ENCODE measurements around the gene LMOD1.
A peak's percentile ranks its signal among the peaks of the same experiment; 100 is the strongest.

Gene LMOD1

DNA sequence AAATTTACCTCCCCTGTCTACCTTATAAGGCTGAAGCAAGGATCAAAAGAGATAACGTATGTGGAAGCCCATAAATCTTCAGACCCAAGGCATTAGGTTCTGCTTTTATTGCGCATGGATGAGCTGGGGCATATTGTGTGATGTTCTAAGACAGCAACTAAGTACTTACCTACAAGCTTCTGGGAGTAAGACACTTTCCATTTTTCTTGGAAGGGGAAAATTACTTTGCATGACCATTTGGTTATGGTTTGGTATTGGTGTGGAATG is 21.1 kb downstream of the LMOD1 start:
- no peak overlapping the region for H2BK5ac ChIP-seq (ENCODE audit: low read depth, low read length, poor library complexity, severe bottlenecking)
- no peak overlapping the region for H2AFZ ChIP-seq (ENCODE audit: low read depth, low read length)
- H3K14ac ChIP-seq (ENCODE audit: low read length in 2 of 2): no peak overlapping the region
- no peak for DNase-seq
- no peak overlapping the region for H4K8ac ChIP-seq (ENCODE audit: low read length)
- H3K27ac ChIP-seq (ENCODE audit: low read length, poor library complexity, severe bottlenecking): no peak overlapping the region
- H3K4me3 ChIP-seq (ENCODE audit: insufficient read depth in 1 of 2, low read depth in 1 of 2, low read length in 2 of 2): no peak overlapping the region
- no peaks in the 10 kb centered on the region for H3K27me3 ChIP-seq (ENCODE audit: control insufficient read depth in 1 of 2, insufficient read depth in 1 of 2, low read length in 2 of 2)
- no peak overlapping the region for H3K23ac ChIP-seq (ENCODE audit: low read length in 2 of 2)
- peaks cover 0 to 6% of the 10 kb centered on the region in 2 experiments for H3K36me3 ChIP-seq (ENCODE audit: control insufficient read depth in 1 of 2, insufficient read depth in 2 of 2, low read depth in 1 of 2, low read length in 2 of 2)
- no peak overlapping the region for H2AK5ac ChIP-seq (ENCODE audit: low read length, severe bottlenecking)
- H4K91ac ChIP-seq (ENCODE audit: low read length): no peak overlapping the region
- H2BK12ac ChIP-seq (ENCODE audit: low read length in 2 of 2): no peak overlapping the region
- H2BK15ac ChIP-seq (ENCODE audit: low read depth, poor library complexity, severe bottlenecking): no peak overlapping the region
- no CpG with 5 or more reads among the region's 2 CpGs for WGBS
- no peak overlapping the region for H2BK120ac ChIP-seq (ENCODE audit: low read depth, low read length)
- H3K4me1 ChIP-seq (ENCODE audit: control insufficient read depth, insufficient read depth, low read depth, low read length): peaks cover 2% of the 10 kb centered on the region
- no peak overlapping the region for H3K4ac ChIP-seq (ENCODE audit: low read depth in 1 of 2, low read length in 2 of 2)
- no peak overlapping the region for H3K18ac ChIP-seq (ENCODE audit: low read depth in 1 of 2, low read length in 2 of 2)
- no peaks in the 10 kb centered on the region for H3K79me1 ChIP-seq (replicated peaks; ENCODE audit: low read length, poor library complexity, severe bottlenecking)
- no peak overlapping the region for H3K9ac ChIP-seq (ENCODE audit: low read length)
- no peak overlapping the region for H3K4me2 ChIP-seq (ENCODE audit: low read length, poor library complexity, severe bottlenecking)
- H3K9me3 ChIP-seq (ENCODE audit: control insufficient read depth, low read length): no peaks in the 10 kb centered on the region

DNA sequence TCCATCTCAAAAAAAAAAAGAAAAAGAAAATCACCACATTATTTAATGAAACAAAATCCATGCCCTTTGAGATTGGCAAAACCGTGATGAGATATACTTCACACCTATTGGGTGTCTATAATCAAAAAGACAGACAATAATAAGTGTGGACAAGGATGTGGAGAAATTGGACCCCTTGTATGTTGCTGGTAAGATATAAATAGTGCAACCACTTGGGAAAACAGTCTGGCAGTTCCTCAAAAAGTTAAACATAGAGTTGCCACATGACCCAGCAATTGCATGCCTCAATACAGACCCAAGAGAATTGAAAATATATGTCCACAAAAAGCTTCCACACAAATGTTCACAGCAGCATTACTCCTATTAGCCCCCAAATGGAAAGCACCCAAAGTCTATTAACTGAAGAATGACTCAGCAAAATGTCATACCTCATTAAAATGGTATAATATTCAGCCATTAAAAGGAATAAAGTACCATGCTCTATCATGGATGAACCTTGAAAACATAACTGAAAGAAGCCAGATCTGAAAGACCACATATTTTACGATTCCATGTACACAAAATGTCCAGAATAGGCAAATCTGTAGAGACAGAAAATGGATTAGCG is 24.3 kb downstream of the LMOD1 start:
- H3K14ac ChIP-seq (ENCODE audit: low read length in 2 of 2): no peak overlapping the region
- H3K9me3 ChIP-seq (ENCODE audit: control insufficient read depth, low read length): no peaks in the 10 kb centered on the region
- no peak overlapping the region for H2BK5ac ChIP-seq (ENCODE audit: low read depth, low read length, poor library complexity, severe bottlenecking)
- H3K18ac ChIP-seq (ENCODE audit: low read depth in 1 of 2, low read length in 2 of 2): no peak overlapping the region
- H3K27me3 ChIP-seq (ENCODE audit: control insufficient read depth in 1 of 2, insufficient read depth in 1 of 2, low read length in 2 of 2): no peaks in the 10 kb centered on the region
- H3K4me2 ChIP-seq (ENCODE audit: low read length, poor library complexity, severe bottlenecking): no peak overlapping the region
- H3K79me1 ChIP-seq (replicated peaks; ENCODE audit: low read length, poor library complexity, severe bottlenecking): no peaks in the 10 kb centered on the region
- H4K91ac ChIP-seq (ENCODE audit: low read length): no peak overlapping the region
- WGBS: 100% methylated on average over 2 of the region's 3 CpGs
- no peak overlapping the region for H3K4ac ChIP-seq (ENCODE audit: low read depth in 1 of 2, low read length in 2 of 2)
- H2BK15ac ChIP-seq (ENCODE audit: low read depth, poor library complexity, severe bottlenecking): no peak overlapping the region
- H3K9ac ChIP-seq (ENCODE audit: low read length): no peak overlapping the region
- H2BK120ac ChIP-seq (ENCODE audit: low read depth, low read length): no peak overlapping the region
- H2AK5ac ChIP-seq (ENCODE audit: low read length, severe bottlenecking): no peak overlapping the region
- H2AFZ ChIP-seq (ENCODE audit: low read depth, low read length): no peak overlapping the region
- no peak overlapping the region for H2BK12ac ChIP-seq (ENCODE audit: low read length in 2 of 2)
- no peak overlapping the region for H3K4me3 ChIP-seq (ENCODE audit: insufficient read depth in 1 of 2, low read depth in 1 of 2, low read length in 2 of 2)
- no peak overlapping the region for H3K23ac ChIP-seq (ENCODE audit: low read length in 2 of 2)
- no peak overlapping the region for H3K27ac ChIP-seq (ENCODE audit: low read length, poor library complexity, severe bottlenecking)
- H3K36me3 ChIP-seq (ENCODE audit: control insufficient read depth in 1 of 2, insufficient read depth in 2 of 2, low read depth in 1 of 2, low read length in 2 of 2): peaks cover 0 to 3% of the 10 kb centered on the region in 2 experiments
- peaks cover 10% of the 10 kb centered on the region for H3K4me1 ChIP-seq (ENCODE audit: control insufficient read depth, insufficient read depth, low read depth, low read length)
- DNase-seq: no peak
- H4K8ac ChIP-seq (ENCODE audit: low read length): no peak overlapping the region

DNA sequence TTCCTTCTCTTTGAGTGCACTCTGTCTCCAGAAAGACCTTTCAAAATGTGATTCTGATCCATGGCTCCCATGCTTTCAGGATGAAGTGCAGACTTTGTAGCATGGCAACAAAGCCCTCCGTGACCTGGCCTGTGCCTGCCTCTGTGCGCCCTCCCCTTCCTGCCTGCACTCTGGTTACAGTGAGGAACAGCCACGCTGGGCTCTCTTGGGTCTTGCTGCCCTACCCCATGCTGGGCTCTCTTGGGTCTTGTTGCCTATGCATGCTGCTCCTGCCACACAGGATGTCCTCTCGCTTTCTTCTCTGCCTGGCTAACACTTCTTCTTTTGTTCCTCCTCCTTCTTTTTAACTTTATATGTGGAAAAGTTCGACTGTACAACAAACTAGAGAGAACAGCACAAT is 28.0 kb downstream of the LMOD1 start:
- H3K36me3 ChIP-seq (ENCODE audit: control insufficient read depth in 1 of 2, insufficient read depth in 2 of 2, low read depth in 1 of 2, low read length in 2 of 2): peaks cover 0 to 3% of the 10 kb centered on the region in 2 experiments
- H3K27ac ChIP-seq (ENCODE audit: low read length, poor library complexity, severe bottlenecking): no peak overlapping the region
- peak overlapping the region; percentile 40 to 89 for H3K18ac ChIP-seq (ENCODE audit: low read depth in 1 of 2, low read length in 2 of 2)
- no peaks in the 10 kb centered on the region for H3K27me3 ChIP-seq (ENCODE audit: control insufficient read depth in 1 of 2, insufficient read depth in 1 of 2, low read length in 2 of 2)
- no peak overlapping the region for H2BK5ac ChIP-seq (ENCODE audit: low read depth, low read length, poor library complexity, severe bottlenecking)
- DNase-seq: no peak
- H3K9me3 ChIP-seq (ENCODE audit: control insufficient read depth, low read length): no peaks in the 10 kb centered on the region
- H2BK120ac ChIP-seq (ENCODE audit: low read depth, low read length): peak overlapping the region; percentile 68
- H3K4me2 ChIP-seq (ENCODE audit: low read length, poor library complexity, severe bottlenecking): no peak overlapping the region
- peak overlapping the region; percentile 80 for H3K9ac ChIP-seq (ENCODE audit: low read length)
- peaks cover 23% of the 10 kb centered on the region for H3K4me1 ChIP-seq (ENCODE audit: control insufficient read depth, insufficient read depth, low read depth, low read length)
- H4K91ac ChIP-seq (ENCODE audit: low read length): peak overlapping the region; percentile 86
- no peak overlapping the region for H2BK15ac ChIP-seq (ENCODE audit: low read depth, poor library complexity, severe bottlenecking)
- no peak overlapping the region for H3K23ac ChIP-seq (ENCODE audit: low read length in 2 of 2)
- H2AK5ac ChIP-seq (ENCODE audit: low read length, severe bottlenecking): no peak overlapping the region
- WGBS: 86% methylated on average over 5 of the region's 5 CpGs
- peak overlapping the region; percentile 92 for H4K8ac ChIP-seq (ENCODE audit: low read length)
- peak overlapping the region in 1 of 2 experiments; percentile 39 for H3K14ac ChIP-seq (ENCODE audit: low read length in 2 of 2)
- H2AFZ ChIP-seq (ENCODE audit: low read depth, low read length): peak overlapping the region; percentile 40
- H2BK12ac ChIP-seq (ENCODE audit: low read length in 2 of 2): peak overlapping the region; percentile 15 to 92
- no peaks in the 10 kb centered on the region for H3K79me1 ChIP-seq (replicated peaks; ENCODE audit: low read length, poor library complexity, severe bottlenecking)
- H3K4ac ChIP-seq (ENCODE audit: low read depth in 1 of 2, low read length in 2 of 2): peak overlapping the region; percentile 18 to 45
- H3K4me3 ChIP-seq (ENCODE audit: insufficient read depth in 1 of 2, low read depth in 1 of 2, low read length in 2 of 2): no peak overlapping the region

DNA sequence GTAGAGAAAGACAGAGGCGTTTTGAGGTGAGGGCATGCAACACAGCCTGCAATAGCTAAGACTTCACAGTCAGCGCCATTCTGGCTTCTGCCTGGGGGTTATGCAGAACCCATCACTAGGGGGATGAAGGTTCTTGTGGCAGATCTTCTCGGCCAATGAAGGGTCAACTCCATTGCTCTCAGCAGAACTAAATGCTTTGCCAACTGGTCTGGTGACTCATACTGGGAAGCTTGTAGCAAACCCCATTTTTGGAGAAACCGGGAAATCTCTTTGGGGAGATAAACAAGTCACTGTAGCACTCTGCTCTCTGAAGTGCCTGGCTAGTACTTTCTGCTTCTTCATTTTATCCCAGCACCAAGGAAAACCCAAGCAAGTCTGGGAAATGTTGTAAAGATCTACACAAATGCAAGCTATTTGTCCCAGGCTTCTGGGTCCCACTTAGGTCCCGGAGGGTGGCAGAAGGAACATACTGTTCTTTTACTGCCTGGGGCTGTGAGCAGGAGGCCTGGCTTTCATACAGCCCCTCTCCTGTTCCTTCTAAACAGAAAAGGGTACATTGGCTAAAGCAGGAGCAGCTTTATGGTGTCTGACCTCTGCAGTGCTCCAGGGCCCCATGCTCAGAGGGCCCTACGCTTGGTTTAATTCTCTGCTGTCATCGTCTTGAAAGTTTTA is 28.9 kb downstream of the LMOD1 start:
- no peaks in the 10 kb centered on the region for H3K79me1 ChIP-seq (replicated peaks; ENCODE audit: low read length, poor library complexity, severe bottlenecking)
- peak overlapping the region; percentile 80 for H3K9ac ChIP-seq (ENCODE audit: low read length)
- no peak overlapping the region for H3K14ac ChIP-seq (ENCODE audit: low read length in 2 of 2)
- peak overlapping the region; percentile 50 for H3K27ac ChIP-seq (ENCODE audit: low read length, poor library complexity, severe bottlenecking)
- H4K8ac ChIP-seq (ENCODE audit: low read length): peak overlapping the region; percentile 55
- H2BK120ac ChIP-seq (ENCODE audit: low read depth, low read length): peak overlapping the region; percentile 83
- DNase-seq: peak; percentile 94
- no peaks in the 10 kb centered on the region for H3K9me3 ChIP-seq (ENCODE audit: control insufficient read depth, low read length)
- H4K91ac ChIP-seq (ENCODE audit: low read length): peak overlapping the region; percentile 86
- H3K27me3 ChIP-seq (ENCODE audit: control insufficient read depth in 1 of 2, insufficient read depth in 1 of 2, low read length in 2 of 2): no peaks in the 10 kb centered on the region
- peak overlapping the region; percentile 37 for H2AK5ac ChIP-seq (ENCODE audit: low read length, severe bottlenecking)
- peaks cover 24% of the 10 kb centered on the region for H3K4me1 ChIP-seq (ENCODE audit: control insufficient read depth, insufficient read depth, low read depth, low read length)
- no peak overlapping the region for H2AFZ ChIP-seq (ENCODE audit: low read depth, low read length)
- 34% methylated on average over 7 of the region's 7 CpGs for WGBS
- peak overlapping the region; percentile 95 to 96 for H2BK12ac ChIP-seq (ENCODE audit: low read length in 2 of 2)
- peak overlapping the region; percentile 50 to 93 for H3K4ac ChIP-seq (ENCODE audit: low read depth in 1 of 2, low read length in 2 of 2)
- H3K23ac ChIP-seq (ENCODE audit: low read length in 2 of 2): no peak overlapping the region
- H3K4me3 ChIP-seq (ENCODE audit: insufficient read depth in 1 of 2, low read depth in 1 of 2, low read length in 2 of 2): peak overlapping the region in 1 of 2 experiments; percentile 48
- H3K18ac ChIP-seq (ENCODE audit: low read depth in 1 of 2, low read length in 2 of 2): peak overlapping the region; percentile 89 to 97
- peaks cover 0 to 3% of the 10 kb centered on the region in 2 experiments for H3K36me3 ChIP-seq (ENCODE audit: control insufficient read depth in 1 of 2, insufficient read depth in 2 of 2, low read depth in 1 of 2, low read length in 2 of 2)
- H3K4me2 ChIP-seq (ENCODE audit: low read length, poor library complexity, severe bottlenecking): no peak overlapping the region
- H2BK15ac ChIP-seq (ENCODE audit: low read depth, poor library complexity, severe bottlenecking): peak overlapping the region; percentile 94
- no peak overlapping the region for H2BK5ac ChIP-seq (ENCODE audit: low read depth, low read length, poor library complexity, severe bottlenecking)
